Panc1 (cell line): ENCODE results near the gene SMC4. TPM values are rescaled to one million over a fixed set of nuclear protein-coding genes. Genes with fewer than 3 reads are reported as not detected.

ENCODE experiments used
- ATAC-seq: fragments of 200-7000 bp; cut with Tn5 transposase; 2 replicates; pipeline ENCODE4 v1.9.1; 2020; ENCODE audit warnings: mild to moderate bottlenecking, moderate library complexity
- BruUV-seq: library from RNA; stranded (reverse); fragments of 400-500 nt; replicated peaks from 2 replicates; lab custom pipeline; 2021; lab: Mats Ljungman, UMichigan
- CTCF ChIA-PET: fragments of 300-600 bp; sonication (Branson Sonifier 250); formaldehyde crosslinking; loops from one replicate; lab custom pipeline; 2022; ENCODE audit warnings: antibody characterized with exemption; lab: Charles Lee
- POLR2A ChIA-PET: fragments of 300-600 bp; sonication (Branson Sonifier 250); formaldehyde crosslinking; loops from one replicate; lab custom pipeline; 2022; ENCODE audit warnings: antibody characterized with exemption; lab: Charles Lee
- DNase-seq: peaks from one replicate; pipeline ENCODE4 v3.0.0-alpha.2; 2010; ENCODE audit warnings: low read depth, low spot score
- H3K27ac ChIP-seq: 2 replicates; pipeline ENCODE4 v1.5.1; 2011; ENCODE audit warnings: mild to moderate bottlenecking, low read length, inconsistent platforms
- H3K27me3 ChIP-seq: fragments of 200-500 bp; sonication (Bioruptor generic); 2 replicates; pipeline ENCODE4 v1.6.0; 2014; ENCODE audit warnings: low read length, inconsistent platforms; ENCODE audit not compliant: control insufficient read depth, insufficient read depth
- H3K36me3 ChIP-seq: fragments of 200-500 bp; sonication (Bioruptor generic); 2 replicates; pipeline ENCODE4 v1.5.1; 2014; ENCODE audit warnings: inconsistent platforms, mild to moderate bottlenecking, low read length, moderate library complexity; ENCODE audit not compliant: control insufficient read depth, insufficient read depth
- H3K4me1 ChIP-seq: 2 replicates; pipeline ENCODE4 v1.5.1; 2011; ENCODE audit warnings: inconsistent platforms, mild to moderate bottlenecking, low read length, moderate library complexity; ENCODE audit not compliant: control insufficient read depth, insufficient read depth
- H3K4me3 ChIP-seq, 2 experiments: 2 replicates each; pipeline ENCODE4 v1.5.1; 2011 to 2012; ENCODE audit warnings: low read depth in 2 of 2, low read length in 2 of 2, mild to moderate bottlenecking in 2 of 2, inconsistent platforms in 1 of 2, moderate library complexity in 1 of 2
- H3K9me3 ChIP-seq: fragments of 200-500 bp; sonication (Bioruptor generic); 2 replicates; pipeline ENCODE4 v1.5.1; 2014; ENCODE audit warnings: low read depth, mild to moderate bottlenecking, inconsistent platforms, low read length, moderate library complexity; ENCODE audit not compliant: control insufficient read depth, insufficient read depth
- CTCF ChIP-seq: fragments of 450-650 bp; IDR thresholded peaks from 2 replicates; pipeline ENCODE4 v1.5.1; 2017; ENCODE audit warnings: mild to moderate bottlenecking
- POLR2AphosphoS5 ChIP-seq: IDR thresholded peaks from 2 replicates; pipeline ENCODE4 v1.6.1; 2012; ENCODE audit warnings: mild to moderate bottlenecking, low read depth, low read length, moderate library complexity
- REST ChIP-seq, 2 experiments: IDR thresholded peaks; 2 replicates each; pipeline ENCODE4 v1.6.1; 2011 to 2012; ENCODE audit warnings: low read depth in 2 of 2, control low read depth in 1 of 2, low read length in 1 of 2, mild to moderate bottlenecking in 1 of 2, moderate library complexity in 1 of 2; ENCODE audit not compliant: insufficient read depth in 1 of 2
- SIN3A ChIP-seq: IDR thresholded peaks from 2 replicates; pipeline ENCODE4 v1.6.1; 2012; ENCODE audit warnings: low read depth, mild to moderate bottlenecking, low read length, moderate library complexity, borderline replicate concordance; ENCODE audit not compliant: insufficient read depth
- TCF7L2 ChIP-seq: IDR thresholded peaks from 2 replicates; pipeline ENCODE4 v1.6.1; 2011; ENCODE audit warnings: mild to moderate bottlenecking, low read depth, low read length, inconsistent platforms
- in situ Hi-C: cut with HindIII; loops from 2 replicates; pipeline ENCODE4 v1.10.0; 2016; ENCODE audit warnings: low sequenced_read_pairs, low pct_unique_long_range_greater_than_20kb
- intact Hi-C: fragments of 100-400 bp; cut with micrococcal nuclease; formaldehyde crosslinking; loops from one replicate; pipeline ENCODE4 v1.10.0; 2022; ENCODE audit not compliant: unreplicated experiment
- total RNA-seq: library from RNA; stranded (reverse); gene quantifications from one replicate; pipeline ENCODE4 v1.2.1, GENCODE V29; 2021; ENCODE audit not compliant: unreplicated experiment

SMC4 gene
- total RNA-seq, 1 experiment from 2014 or later: 160 TPM

- POLR2A ChIA-PET: no interaction called here
- H3K27me3 ChIP-seq: no peaks in the 10 kb centered on the region; the same call in 1 of the 2 replicates
- no peaks in the 10 kb centered on the region for H3K9me3 ChIP-seq
- TF ChIP-seq POLR2AphosphoS5 (no peak), SIN3A (no peak), CTCF (no peak), REST (IDR thresholded peaks at IDR 0.05; ENCODE audit: insufficient read depth in 1 of 2, low read depth in 2 of 2, low read length in 1 of 2) (no peak), TCF7L2 (no peak)
- H3K4me3 ChIP-seq: no peak overlapping the region
- intact Hi-C loops: no loop called here
- H3K36me3 ChIP-seq: no peaks in the 10 kb centered on the region
- BruUV-seq: no TSS peak
- H3K27ac ChIP-seq: no peak overlapping the region
- CTCF ChIA-PET: no interaction called here
- H3K4me1 ChIP-seq: no peaks in the 10 kb centered on the region
- in situ Hi-C loops: no loop called here
- ATAC-seq: no peak
- no peak for DNase-seq
Measured at GRCh38 chr3:160473978-160474377, 74.5 kb downstream of the SMC4 start.

GRCh38 chr3:160474416-160474838 is 75.0 kb downstream of the SMC4 start:
- H3K4me3 ChIP-seq: no peak overlapping the region
- no peak overlapping the region for H3K27ac ChIP-seq
- TF ChIP-seq POLR2AphosphoS5 (no peak), CTCF (no peak), REST (IDR thresholded peaks at IDR 0.05; ENCODE audit: insufficient read depth in 1 of 2, low read depth in 2 of 2, low read length in 1 of 2) (no peak), SIN3A (no peak), TCF7L2 (no peak)
- ChIA-PET POLR2A (interaction anchor here (0.6 kb wide), 1 partner anchor 94 kb away, joined by 6 read pairs; no protein-coding TSS in a partner anchor), CTCF (no interaction called here)
- ATAC-seq: no peak
- no peaks in the 10 kb centered on the region for H3K9me3 ChIP-seq
- DNase-seq: no peak
- no peaks in the 10 kb centered on the region for H3K36me3 ChIP-seq
- in situ Hi-C loops: no loop called here
- BruUV-seq: no TSS peak
- no peaks in the 10 kb centered on the region for H3K4me1 ChIP-seq
- no peaks in the 10 kb centered on the region; the same call in 1 of the 2 replicates for H3K27me3 ChIP-seq
- intact Hi-C loops: no loop called here
